Left ventricle myocardium superior (tissue), 1 donor: ENCODE measurements around the gene ASIC5. TPM values are rescaled to one million over a fixed set of nuclear protein-coding genes. Genes with fewer than 3 reads are reported as not detected.

Experiments
- total RNA-seq: library from RNA; stranded (reverse); fragmentation: NEBNext Ultra II Directional; extraction: Animal tissue kit (Norgen Biotek cat#: 25700); gene quantifications from one replicate; pipeline ENCODE4 v1.2.1, GENCODE V29; 2021
- donor health status: DM: no; HTN: yes; CAD: no; lungs with severe emphysema.

ASIC5 gene
- total RNA-seq, 1 donor from 2014 or later: not detected

Other genes starting within 250 kb of the ASIC5 start
- 106 TPM for gene GUCY1A1, start 199.4 kb downstream of the ASIC5 start, total RNA-seq
- 31.3 TPM for gene GUCY1B1, start 107.3 kb downstream of the ASIC5 start, total RNA-seq
- gene TDO2, start 37.4 kb upstream of the ASIC5 start, total RNA-seq: not detected
- gene CTSO, start 87.6 kb upstream of the ASIC5 start, total RNA-seq: 6.2 TPM